HEK293 (cell line): ENCODE measurements around the gene NARS2.

Experiments
- CTCF ChIA-PET: fragments of 350-600 bp; formaldehyde crosslinking; extraction: SDS; loops from one replicate; lab custom pipeline; 2021; ENCODE audit warnings: antibody characterized with exemption; lab: Yijun Ruan, JAX
- POLR2A ChIA-PET: fragments of 300-600 bp; formaldehyde crosslinking; extraction: SDS; loops from one replicate; lab custom pipeline; 2020; ENCODE audit warnings: antibody characterized with exemption, inconsistent platforms; lab: Yijun Ruan, JAX
- H3K27ac ChIP-seq: fragments of 200-500 bp; sonication (Bioruptor generic); 2 replicates; pipeline ENCODE4 v1.5.1; 2014; ENCODE audit warnings: low read depth, low read length, control low read depth, inconsistent platforms; ENCODE audit errors: extremely low read depth
- H3K36me3 ChIP-seq, 2 experiments: fragments of 200-500 bp in 1 of 2; sonication (Bioruptor generic) in 1 of 2; 1 replicate in 1 of 2; 2 replicates in 1 of 2; pipeline ENCODE4 v1.5.1; 2014 to 2017; ENCODE audit warnings: inconsistent platforms in 2 of 2, low read length in 2 of 2; ENCODE audit not compliant: control insufficient read depth in 2 of 2, insufficient read depth in 1 of 2
- H3K4me1 ChIP-seq: fragments of 200-500 bp; sonication (Bioruptor generic); 2 replicates; pipeline ENCODE4 v1.5.1; 2014; ENCODE audit warnings: mild to moderate bottlenecking, low read length, inconsistent platforms; ENCODE audit not compliant: control insufficient read depth, insufficient read depth
- H3K4me3 ChIP-seq: 2 replicates; pipeline ENCODE4 v1.5.1; 2011; ENCODE audit warnings: low read depth, mild to moderate bottlenecking, control low read depth, low read length, moderate library complexity
- H3K9me3 ChIP-seq: fragments of 200-500 bp; sonication (Bioruptor generic); 2 replicates; pipeline ENCODE4 v1.5.1; 2014; ENCODE audit warnings: low read depth, low read length, inconsistent platforms; ENCODE audit not compliant: control insufficient read depth, insufficient read depth
- FEZF1 ChIP-seq: fragments of 450-650 bp; formaldehyde crosslinking; IDR thresholded peaks from 2 replicates; pipeline ENCODE4 v1.5.1; 2016; ENCODE audit warnings: missing biosample characterization, missing genetic modification characterization
- KLF7 ChIP-seq: fragments of 450-650 bp; formaldehyde crosslinking; IDR thresholded peaks from 2 replicates; pipeline ENCODE4 v1.5.1; 2016; ENCODE audit warnings: missing biosample characterization, missing genetic modification characterization, borderline replicate concordance
- KLF8 ChIP-seq: fragments of 450-650 bp; formaldehyde crosslinking; IDR thresholded peaks from 2 replicates; pipeline ENCODE4 v1.5.1; 2016; ENCODE audit warnings: missing biosample characterization, missing genetic modification characterization
- KLF9 ChIP-seq: fragments of 450-650 bp; formaldehyde crosslinking; IDR thresholded peaks from 2 replicates; pipeline ENCODE4 v1.5.1; 2016; ENCODE audit warnings: missing biosample characterization, missing genetic modification characterization, low read depth
- MYNN ChIP-seq: fragments of 450-650 bp; formaldehyde crosslinking; IDR thresholded peaks from 2 replicates; pipeline ENCODE4 v1.5.1; 2016; ENCODE audit warnings: missing biosample characterization, missing genetic modification characterization, borderline replicate concordance
- PRDM1 ChIP-seq: fragments of 450-650 bp; formaldehyde crosslinking; IDR thresholded peaks from 2 replicates; pipeline ENCODE4; 2016; ENCODE audit warnings: missing biosample characterization, missing genetic modification characterization
- ZIC2 ChIP-seq: fragments of 450-650 bp; formaldehyde crosslinking; IDR thresholded peaks from 2 replicates; pipeline ENCODE4 v1.5.1; 2016; ENCODE audit warnings: missing biosample characterization, missing genetic modification characterization
- ZNF114 ChIP-seq: fragments of 450-650 bp; formaldehyde crosslinking; IDR thresholded peaks from 2 replicates; pipeline ENCODE4 v1.5.0; 2017; ENCODE audit warnings: missing biosample characterization, missing genetic modification characterization
- ZNF132 ChIP-seq: fragments of 450-650 bp; formaldehyde crosslinking; IDR thresholded peaks from 2 replicates; pipeline ENCODE4 v1.5.1; 2017; ENCODE audit warnings: missing biosample characterization, missing genetic modification characterization, borderline replicate concordance
- ZNF174 ChIP-seq: fragments of 450-650 bp; formaldehyde crosslinking; IDR thresholded peaks from 2 replicates; pipeline ENCODE4 v1.5.0; 2017; ENCODE audit warnings: missing biosample characterization, mild to moderate bottlenecking, missing genetic modification characterization
- ZNF19 ChIP-seq: fragments of 450-650 bp; formaldehyde crosslinking; IDR thresholded peaks from 2 replicates; pipeline ENCODE4; 2016; ENCODE audit warnings: missing biosample characterization, missing genetic modification characterization, low read depth
- ZNF214 ChIP-seq: fragments of 450-650 bp; formaldehyde crosslinking; IDR thresholded peaks from 2 replicates; pipeline ENCODE4 v1.5.1; 2017; ENCODE audit warnings: missing biosample characterization, mild to moderate bottlenecking, missing genetic modification characterization, borderline replicate concordance
- ZNF223 ChIP-seq: fragments of 450-650 bp; formaldehyde crosslinking; IDR thresholded peaks from 2 replicates; pipeline ENCODE4 v1.5.1; 2016; ENCODE audit warnings: missing biosample characterization, missing genetic modification characterization
- ZNF23 ChIP-seq: fragments of 450-650 bp; formaldehyde crosslinking; IDR thresholded peaks from 2 replicates; pipeline ENCODE4 v1.5.1; 2016; ENCODE audit warnings: missing biosample characterization, missing genetic modification characterization, borderline replicate concordance
- ZNF366 ChIP-seq: fragments of 450-650 bp; formaldehyde crosslinking; conservative IDR thresholded peaks from 2 replicates; pipeline ENCODE4 v1.5.1; 2016; ENCODE audit warnings: missing biosample characterization, missing genetic modification characterization
- ZNF433 ChIP-seq: fragments of 450-650 bp; formaldehyde crosslinking; IDR thresholded peaks from 2 replicates; pipeline ENCODE4 v1.5.1; 2016; ENCODE audit warnings: missing biosample characterization, missing genetic modification characterization, low read depth
- ZNF777 ChIP-seq: fragments of 450-650 bp; formaldehyde crosslinking; IDR thresholded peaks from 2 replicates; pipeline ENCODE4 v1.5.1; 2017; ENCODE audit warnings: missing biosample characterization, missing genetic modification characterization, borderline replicate concordance
- ZXDB ChIP-seq: fragments of 450-650 bp; formaldehyde crosslinking; IDR thresholded peaks from 2 replicates; pipeline ENCODE4 v1.5.1; 2016; ENCODE audit warnings: missing biosample characterization, missing genetic modification characterization
- TF ChIP-seq, protein P1 (sequence below): fragments of 450-650 bp; formaldehyde crosslinking; IDR thresholded peaks from 2 replicates; pipeline ENCODE4 v1.5.1; 2016; ENCODE audit warnings: missing biosample characterization, missing genetic modification characterization
- TF ChIP-seq, protein P2 (sequence below): fragments of 450-650 bp; formaldehyde crosslinking; IDR thresholded peaks from 2 replicates; pipeline ENCODE4 v1.5.1; 2016; ENCODE audit warnings: missing biosample characterization, missing genetic modification characterization
- TF ChIP-seq, protein P3 (sequence below): IDR thresholded peaks from 2 replicates; pipeline ENCODE4 v1.6.1; 2011; ENCODE audit warnings: mild to moderate bottlenecking, low read depth, low read length, borderline replicate concordance
- TF ChIP-seq, protein P4 (sequence below): fragments of 450-650 bp; IDR thresholded peaks from 2 replicates; pipeline ENCODE4 v1.5.1; 2018; ENCODE audit warnings: missing biosample characterization, mild to moderate bottlenecking, missing genetic modification characterization

The NARS2 gene

DNA sequence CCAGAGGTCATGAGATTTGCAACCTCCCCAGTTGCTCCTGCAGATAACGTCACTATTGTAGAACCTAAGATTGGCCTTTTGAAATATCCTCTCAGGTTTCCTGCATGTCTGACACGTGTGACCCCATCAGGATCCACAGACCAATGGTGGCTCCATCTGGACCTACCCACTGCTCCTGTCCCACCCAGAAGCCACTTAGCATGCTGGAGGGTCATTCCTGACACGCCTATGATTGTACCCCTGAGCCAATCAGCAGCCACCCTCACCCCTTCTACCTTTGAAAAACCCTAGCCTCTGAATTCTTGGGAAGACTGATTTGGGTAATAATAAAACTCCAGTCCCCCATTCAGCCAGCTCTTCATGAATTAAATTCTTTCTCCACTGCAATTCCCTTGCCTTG lies 20.1 kb upstream of the NARS2 start (continued):
- TF ChIP-seq, protein P1, sequence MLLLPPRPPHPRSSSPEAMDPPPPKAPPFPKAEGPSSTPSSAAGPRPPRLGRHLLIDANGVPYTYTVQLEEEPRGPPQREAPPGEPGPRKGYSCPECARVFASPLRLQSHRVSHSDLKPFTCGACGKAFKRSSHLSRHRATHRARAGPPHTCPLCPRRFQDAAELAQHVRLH: no peak
- no peak for TF ChIP-seq KLF9 (tag by site-specific recombination)
- no peak for TF ChIP-seq ZNF223
- no peak for TF ChIP-seq PRDM1
- TF ChIP-seq ZNF23: no peak
- no peak for TF ChIP-seq ZNF777 (tag by site-specific recombination)
- no peak for TF ChIP-seq FEZF1 (tag by site-specific recombination)
- no peak for TF ChIP-seq ZNF132 (tag by site-specific recombination)
- no peak for TF ChIP-seq KLF7 (tag by site-specific recombination)

DNA sequence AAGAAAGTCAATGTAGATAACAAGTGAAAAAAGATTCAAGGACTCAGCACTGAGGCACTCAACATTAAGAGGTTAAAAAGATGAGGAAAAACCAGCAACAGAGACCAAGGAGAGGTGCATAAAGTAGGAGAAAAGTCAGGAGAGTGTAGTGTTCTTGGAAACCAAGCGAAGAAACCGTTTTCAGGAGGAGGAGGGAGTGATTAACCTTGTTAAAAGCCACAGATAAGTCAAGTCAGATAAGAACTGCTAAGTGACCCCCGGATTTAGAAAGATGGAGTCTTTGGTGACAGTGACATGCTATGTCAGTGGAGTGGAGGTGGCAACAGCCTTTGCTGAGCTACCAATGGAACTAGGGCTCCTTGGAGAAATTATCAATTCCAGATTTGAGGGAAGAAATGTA lies 13.9 kb upstream of the NARS2 start:
- TF ChIP-seq ZNF433 (tag by site-specific recombination): no peak
- TF ChIP-seq, protein P2, sequence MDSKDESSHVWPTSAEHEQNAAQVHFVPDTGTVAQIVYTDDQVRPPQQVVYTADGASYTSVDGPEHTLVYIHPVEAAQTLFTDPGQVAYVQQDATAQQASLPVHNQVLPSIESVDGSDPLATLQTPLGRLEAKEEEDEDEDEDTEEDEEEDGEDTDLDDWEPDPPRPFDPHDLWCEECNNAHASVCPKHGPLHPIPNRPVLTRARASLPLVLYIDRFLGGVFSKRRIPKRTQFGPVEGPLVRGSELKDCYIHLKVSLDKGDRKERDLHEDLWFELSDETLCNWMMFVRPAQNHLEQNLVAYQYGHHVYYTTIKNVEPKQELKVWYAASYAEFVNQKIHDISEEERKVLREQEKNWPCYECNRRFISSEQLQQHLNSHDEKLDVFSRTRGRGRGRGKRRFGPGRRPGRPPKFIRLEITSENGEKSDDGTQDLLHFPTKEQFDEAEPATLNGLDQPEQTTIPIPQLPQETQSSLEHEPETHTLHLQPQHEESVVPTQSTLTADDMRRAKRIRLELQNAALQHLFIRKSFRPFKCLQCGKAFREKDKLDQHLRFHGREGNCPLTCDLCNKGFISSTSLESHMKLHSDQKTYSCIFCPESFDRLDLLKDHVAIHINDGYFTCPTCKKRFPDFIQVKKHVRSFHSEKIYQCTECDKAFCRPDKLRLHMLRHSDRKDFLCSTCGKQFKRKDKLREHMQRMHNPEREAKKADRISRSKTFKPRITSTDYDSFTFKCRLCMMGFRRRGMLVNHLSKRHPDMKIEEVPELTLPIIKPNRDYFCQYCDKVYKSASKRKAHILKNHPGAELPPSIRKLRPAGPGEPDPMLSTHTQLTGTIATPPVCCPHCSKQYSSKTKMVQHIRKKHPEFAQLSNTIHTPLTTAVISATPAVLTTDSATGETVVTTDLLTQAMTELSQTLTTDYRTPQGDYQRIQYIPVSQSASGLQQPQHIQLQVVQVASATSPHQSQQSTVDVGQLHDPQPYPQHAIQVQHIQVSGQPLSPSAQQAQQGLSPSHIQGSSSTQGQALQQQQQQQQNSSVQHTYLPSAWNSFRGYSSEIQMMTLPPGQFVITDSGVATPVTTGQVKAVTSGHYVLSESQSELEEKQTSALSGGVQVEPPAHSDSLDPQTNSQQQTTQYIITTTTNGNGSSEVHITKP (tag by site-specific recombination): no peak
- no peak for TF ChIP-seq MYNN (tag by site-specific recombination)
- TF ChIP-seq, all 188 proteins: peak for 0
- CTCF ChIA-PET: interaction anchor here (0.7 kb wide), 1 partner anchor 1799 kb away, joined by 3 read pairs; no protein-coding TSS in a partner anchor
- Histone ChIP-seq H3K9me3 (no peaks in the 10 kb centered on the region), H3K27ac (no peak overlapping the region), H3K4me1 (no peaks in the 10 kb centered on the region), H3K36me3 (no peaks in the 10 kb centered on the region), H3K4me3 (no peak overlapping the region)
- POLR2A ChIA-PET: no interaction called here

DNA sequence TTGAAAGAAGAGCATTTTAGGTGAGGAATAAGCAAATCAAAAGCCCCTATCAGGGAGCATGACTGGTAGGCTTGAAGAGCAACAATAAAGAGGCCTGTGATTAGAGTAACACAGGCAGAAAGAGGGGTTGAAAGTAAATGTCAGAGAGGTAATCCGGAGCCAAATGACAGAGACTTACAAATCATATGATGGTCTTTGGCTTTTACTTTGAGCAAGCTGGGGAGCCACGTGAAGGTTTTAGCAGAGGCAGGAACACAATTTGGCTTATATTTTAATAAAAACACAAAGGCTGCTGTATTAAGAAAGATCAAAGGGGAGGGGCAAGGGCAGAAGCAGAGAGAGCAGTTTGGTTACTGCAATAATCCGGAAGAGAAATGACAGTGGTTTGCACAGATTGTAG lies 12.8 kb upstream of the NARS2 start:
- H3K9me3 ChIP-seq: no peaks in the 10 kb centered on the region
- H3K4me3 ChIP-seq: no peak overlapping the region
- CTCF ChIA-PET: interaction anchor here (0.6 to 1.0 kb wide), 2 partner anchors 23 to 97 kb away, joined by 3 to 4 read pairs; no protein-coding TSS in a partner anchor
- no peaks in the 10 kb centered on the region for H3K36me3 ChIP-seq
- no peak overlapping the region for H3K27ac ChIP-seq
- POLR2A ChIA-PET: no interaction called here
- no peaks in the 10 kb centered on the region for H3K4me1 ChIP-seq
- TF ChIP-seq ZNF777 (tag by site-specific recombination) (no peak), ZNF19 (no peak), ZNF114 (tag by site-specific recombination) (no peak), ZNF174 (tag by site-specific recombination) (no peak), ZIC2 (no peak), MYNN (tag by site-specific recombination) (no peak), ZNF214 (tag by site-specific recombination) (no peak), ZNF366 (tag by site-specific recombination) (no peak), ZXDB (no peak), KLF8 (tag by site-specific recombination) (no peak)
- TF ChIP-seq, protein P3, sequence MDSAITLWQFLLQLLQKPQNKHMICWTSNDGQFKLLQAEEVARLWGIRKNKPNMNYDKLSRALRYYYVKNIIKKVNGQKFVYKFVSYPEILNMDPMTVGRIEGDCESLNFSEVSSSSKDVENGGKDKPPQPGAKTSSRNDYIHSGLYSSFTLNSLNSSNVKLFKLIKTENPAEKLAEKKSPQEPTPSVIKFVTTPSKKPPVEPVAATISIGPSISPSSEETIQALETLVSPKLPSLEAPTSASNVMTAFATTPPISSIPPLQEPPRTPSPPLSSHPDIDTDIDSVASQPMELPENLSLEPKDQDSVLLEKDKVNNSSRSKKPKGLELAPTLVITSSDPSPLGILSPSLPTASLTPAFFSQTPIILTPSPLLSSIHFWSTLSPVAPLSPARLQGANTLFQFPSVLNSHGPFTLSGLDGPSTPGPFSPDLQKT: no peak
- TF ChIP-seq, protein P2 (tag by site-specific recombination): no peak
- TF ChIP-seq, protein P4, sequence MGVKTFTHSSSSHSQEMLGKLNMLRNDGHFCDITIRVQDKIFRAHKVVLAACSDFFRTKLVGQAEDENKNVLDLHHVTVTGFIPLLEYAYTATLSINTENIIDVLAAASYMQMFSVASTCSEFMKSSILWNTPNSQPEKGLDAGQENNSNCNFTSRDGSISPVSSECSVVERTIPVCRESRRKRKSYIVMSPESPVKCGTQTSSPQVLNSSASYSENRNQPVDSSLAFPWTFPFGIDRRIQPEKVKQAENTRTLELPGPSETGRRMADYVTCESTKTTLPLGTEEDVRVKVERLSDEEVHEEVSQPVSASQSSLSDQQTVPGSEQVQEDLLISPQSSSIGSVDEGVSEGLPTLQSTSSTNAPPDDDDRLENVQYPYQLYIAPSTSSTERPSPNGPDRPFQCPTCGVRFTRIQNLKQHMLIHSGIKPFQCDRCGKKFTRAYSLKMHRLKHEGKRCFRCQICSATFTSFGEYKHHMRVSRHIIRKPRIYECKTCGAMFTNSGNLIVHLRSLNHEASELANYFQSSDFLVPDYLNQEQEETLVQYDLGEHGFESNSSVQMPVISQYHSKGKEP: no peak
